Astrocyte of the spinal cord (primary cell): ENCODE measurements around the gene TTC24.

Source experiments
- DNase-seq: peaks from one replicate; pipeline ENCODE4 v3.0.0; 2011; ENCODE audit warnings: low read depth, low spot score
- H3K4me3 ChIP-seq: 2 replicates; pipeline ENCODE4 v1.5.1; 2011; ENCODE audit warnings: low read depth, mild to moderate bottlenecking, low read length, moderate library complexity
- in situ Hi-C: cut with HindIII; loops from 2 replicates; pipeline ENCODE4 v1.10.0; 2017; ENCODE audit warnings: low sequenced_read_pairs
- TF ChIP-seq, protein P1 (sequence below): IDR thresholded peaks from 2 replicates; pipeline ENCODE4 v1.5.1; 2012; ENCODE audit warnings: low read depth, mild to moderate bottlenecking, low read length, inconsistent platforms

The TTC24 gene

DNA sequence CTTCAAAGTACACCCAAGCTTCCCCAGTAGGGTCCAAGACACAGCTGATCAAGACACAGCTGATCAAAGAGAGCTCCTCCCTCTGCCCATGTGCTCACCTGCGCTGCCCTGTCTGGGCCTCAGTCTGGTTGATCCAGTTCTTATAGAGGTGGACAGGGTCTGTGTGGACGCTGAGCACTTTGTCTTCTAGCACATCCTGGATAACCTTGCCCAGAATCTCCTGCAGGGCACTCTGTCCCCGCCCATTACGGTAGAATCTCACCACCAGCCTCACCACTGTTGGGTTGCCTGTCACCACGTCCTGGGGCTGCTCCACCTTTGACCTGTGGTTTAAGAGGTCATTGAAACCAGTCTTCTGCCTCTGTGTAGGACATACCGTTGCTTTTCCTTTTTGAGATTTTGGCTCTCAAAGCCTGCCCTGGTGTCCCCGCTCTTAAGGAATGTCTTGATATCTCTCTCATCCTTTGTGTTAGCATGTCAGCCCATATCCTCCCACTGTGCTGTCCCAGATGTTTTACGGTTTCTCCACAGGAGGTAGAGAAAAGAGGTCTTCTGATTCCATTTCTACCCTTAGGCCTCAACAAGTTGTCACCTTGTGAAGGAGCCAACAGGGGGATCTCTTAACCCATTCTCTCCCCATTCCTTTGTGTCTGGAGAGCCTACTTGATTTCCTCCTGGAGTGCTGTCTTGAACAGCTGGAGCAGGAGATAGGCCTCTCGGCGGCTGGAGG lies 40.6 kb upstream of the TTC24 start:
- in situ Hi-C loops, result no loop called here
- TF ChIP-seq, protein P1, sequence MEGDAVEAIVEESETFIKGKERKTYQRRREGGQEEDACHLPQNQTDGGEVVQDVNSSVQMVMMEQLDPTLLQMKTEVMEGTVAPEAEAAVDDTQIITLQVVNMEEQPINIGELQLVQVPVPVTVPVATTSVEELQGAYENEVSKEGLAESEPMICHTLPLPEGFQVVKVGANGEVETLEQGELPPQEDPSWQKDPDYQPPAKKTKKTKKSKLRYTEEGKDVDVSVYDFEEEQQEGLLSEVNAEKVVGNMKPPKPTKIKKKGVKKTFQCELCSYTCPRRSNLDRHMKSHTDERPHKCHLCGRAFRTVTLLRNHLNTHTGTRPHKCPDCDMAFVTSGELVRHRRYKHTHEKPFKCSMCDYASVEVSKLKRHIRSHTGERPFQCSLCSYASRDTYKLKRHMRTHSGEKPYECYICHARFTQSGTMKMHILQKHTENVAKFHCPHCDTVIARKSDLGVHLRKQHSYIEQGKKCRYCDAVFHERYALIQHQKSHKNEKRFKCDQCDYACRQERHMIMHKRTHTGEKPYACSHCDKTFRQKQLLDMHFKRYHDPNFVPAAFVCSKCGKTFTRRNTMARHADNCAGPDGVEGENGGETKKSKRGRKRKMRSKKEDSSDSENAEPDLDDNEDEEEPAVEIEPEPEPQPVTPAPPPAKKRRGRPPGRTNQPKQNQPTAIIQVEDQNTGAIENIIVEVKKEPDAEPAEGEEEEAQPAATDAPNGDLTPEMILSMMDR, result no peak
- H3K4me3 ChIP-seq, result no peak overlapping the region
- no peak for DNase-seq

GRCh38 chr1:156539818-156540355 lies 39.6 kb upstream of the TTC24 start:
- TF ChIP-seq, protein P1, result no peak
- in situ Hi-C loops, result no loop called here
- DNase-seq, result no peak
- H3K4me3 ChIP-seq, result no peak overlapping the region

GRCh38 chr1:156540955-156541354 lies 38.6 kb upstream of the TTC24 start:
- in situ Hi-C loops, result no loop called here
- DNase-seq, result no peak
- TF ChIP-seq, protein P1, result no peak
- H3K4me3 ChIP-seq, result no peak overlapping the region

GRCh38 chr1:156543066-156543465 lies 36.5 kb upstream of the TTC24 start:
- TF ChIP-seq, protein P1, result no peak
- in situ Hi-C loops, result no loop called here
- no peak for DNase-seq
- no peak overlapping the region for H3K4me3 ChIP-seq

GRCh38 chr1:156544592-156545102 lies 34.9 kb upstream of the TTC24 start:
- DNase-seq, result no peak
- no peak overlapping the region for H3K4me3 ChIP-seq
- in situ Hi-C loops, result no loop called here
- TF ChIP-seq, protein P1, result no peak

- in situ Hi-C loops, result no loop called here
- TF ChIP-seq, protein P1, result no peak
- H3K4me3 ChIP-seq, result no peak overlapping the region
- DNase-seq, result no peak
These were observed 33.3 kb upstream of the TTC24 start for GRCh38 chr1:156546267-156546666.
